IPS-18c (cell line): ENCODE results near the gene EHF.

Source experiments
- H3K4me3 ChIP-seq: 2 replicates; pipeline ENCODE4 v1.7.0; 2013; ENCODE audit warnings: low read depth, mild to moderate bottlenecking, low read length, moderate library complexity; ENCODE audit not compliant: insufficient read depth
- H3K9me3 ChIP-seq: one replicate; pipeline ENCODE4 v1.6.1; 2013; ENCODE audit warnings: mild to moderate bottlenecking, low read length, moderate library complexity; ENCODE audit not compliant: control insufficient read depth, insufficient read depth

The EHF gene

DNA sequence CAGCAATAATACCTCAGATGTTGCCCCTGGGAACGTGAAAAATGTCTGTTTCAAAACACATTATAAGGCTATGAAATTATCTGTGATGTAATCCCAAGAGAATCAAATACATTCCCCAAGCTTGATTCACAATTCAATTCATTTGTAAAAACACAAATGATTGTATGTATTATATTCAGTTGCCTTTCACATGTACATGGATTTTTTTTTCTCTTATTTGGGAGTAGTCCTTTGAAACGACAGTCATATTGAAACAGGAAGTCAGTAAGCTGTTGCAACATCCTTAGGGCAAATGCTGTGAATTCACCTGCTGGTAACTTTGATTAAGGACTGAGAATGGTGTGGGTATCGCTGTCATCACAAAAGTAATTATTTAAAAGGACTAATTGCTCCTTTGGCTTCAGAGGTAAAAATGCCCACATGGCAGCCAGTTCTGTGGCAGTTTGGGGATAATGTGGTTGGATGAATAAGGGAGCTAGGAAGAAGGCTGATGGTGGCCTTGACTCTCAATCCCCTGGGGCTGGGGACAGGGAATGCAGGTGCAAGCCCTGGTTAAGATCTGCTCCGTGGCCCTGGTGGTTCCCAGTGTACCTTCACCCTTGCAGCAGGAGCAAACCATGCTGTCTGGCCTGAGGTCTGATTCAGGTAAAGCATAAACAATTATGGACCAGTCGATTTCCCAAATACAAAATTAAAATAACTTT lies 13.2 kb downstream of the EHF start:
- H3K9me3 ChIP-seq = no peaks in the 10 kb centered on the region
- H3K4me3 ChIP-seq = no peak overlapping the region

DNA sequence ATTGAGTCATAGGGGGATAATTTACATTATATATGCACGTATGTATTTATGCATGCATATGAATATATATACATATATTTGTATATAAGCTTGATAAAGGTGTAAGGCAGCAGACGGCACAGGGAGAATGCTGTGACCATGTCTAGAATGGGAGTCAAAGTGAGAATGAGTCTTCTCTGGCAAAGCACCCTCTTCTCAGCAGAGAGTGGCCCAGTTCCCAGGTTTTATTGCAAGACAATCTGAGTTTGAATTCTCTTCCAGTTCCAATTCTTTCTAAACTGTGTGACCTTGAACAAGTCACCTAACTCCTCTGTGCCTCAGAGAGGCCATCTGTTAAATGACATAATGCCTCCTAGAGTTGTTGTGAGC lies 13.8 kb downstream of the EHF start:
- Histone ChIP-seq H3K4me3 (no peak overlapping the region), H3K9me3 (no peaks in the 10 kb centered on the region)

DNA sequence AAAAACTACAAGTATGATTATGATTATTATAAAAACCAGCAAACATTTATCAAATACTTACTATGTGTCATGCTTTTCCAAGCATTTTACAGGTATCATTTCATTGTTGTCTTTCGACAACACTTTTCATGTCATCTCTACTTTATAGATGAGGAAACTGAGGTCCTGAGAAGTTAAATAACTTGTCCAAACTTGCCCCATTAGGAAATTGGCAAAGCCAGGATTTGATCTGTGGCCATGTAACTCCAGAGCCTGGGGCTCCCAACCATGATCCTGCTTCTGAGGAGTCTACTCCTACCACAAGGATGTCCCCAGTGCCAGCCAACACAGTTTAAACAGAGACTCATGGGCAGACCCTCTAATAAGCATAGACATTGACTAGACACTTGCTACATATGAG lies 15.2 kb downstream of the EHF start:
- Histone ChIP-seq H3K9me3 (no peaks in the 10 kb centered on the region), H3K4me3 (no peak overlapping the region)

DNA sequence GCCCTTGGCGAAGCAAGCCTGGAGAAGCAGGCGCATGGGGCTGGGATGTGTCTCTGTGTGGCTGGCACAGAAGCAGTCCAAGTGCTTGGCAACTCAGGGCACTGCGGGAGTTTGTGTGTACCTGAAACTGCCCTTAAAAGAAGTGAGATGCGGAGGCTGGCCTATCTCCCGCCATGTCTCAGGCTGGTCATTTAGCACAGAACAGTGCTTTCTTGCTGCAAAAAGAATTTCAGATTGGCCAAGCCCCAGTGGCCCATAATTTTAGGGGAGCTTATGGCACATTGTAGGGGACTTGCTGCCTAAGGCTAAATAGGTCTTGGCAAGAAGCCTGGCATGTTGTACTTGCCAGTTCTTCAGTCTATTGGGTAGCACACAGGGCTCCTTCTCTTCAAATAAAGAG lies 16.4 kb downstream of the EHF start:
- no peaks in the 10 kb centered on the region for H3K9me3 ChIP-seq
- no peak overlapping the region for H3K4me3 ChIP-seq

DNA sequence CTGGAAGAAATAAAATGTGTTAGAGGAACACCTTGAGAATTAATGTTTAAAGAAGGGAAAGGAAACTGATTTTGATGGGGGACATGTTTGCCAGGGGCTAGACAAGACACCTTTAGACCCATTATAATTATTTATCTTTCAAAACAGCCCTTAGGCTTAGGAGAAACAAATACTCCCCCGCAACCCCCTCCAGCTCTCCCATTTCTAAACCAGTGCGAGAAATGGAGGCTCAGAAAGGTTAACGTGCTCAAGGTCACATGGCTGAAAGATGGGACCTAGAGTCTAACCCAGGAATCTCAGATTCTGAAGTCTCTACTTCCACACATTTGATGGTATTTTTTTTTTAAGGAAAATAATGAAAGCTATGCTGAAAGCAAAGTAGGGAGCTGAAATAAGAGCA lies 18.0 kb downstream of the EHF start:
- H3K9me3 ChIP-seq = no peaks in the 10 kb centered on the region
- H3K4me3 ChIP-seq = no peak overlapping the region

DNA sequence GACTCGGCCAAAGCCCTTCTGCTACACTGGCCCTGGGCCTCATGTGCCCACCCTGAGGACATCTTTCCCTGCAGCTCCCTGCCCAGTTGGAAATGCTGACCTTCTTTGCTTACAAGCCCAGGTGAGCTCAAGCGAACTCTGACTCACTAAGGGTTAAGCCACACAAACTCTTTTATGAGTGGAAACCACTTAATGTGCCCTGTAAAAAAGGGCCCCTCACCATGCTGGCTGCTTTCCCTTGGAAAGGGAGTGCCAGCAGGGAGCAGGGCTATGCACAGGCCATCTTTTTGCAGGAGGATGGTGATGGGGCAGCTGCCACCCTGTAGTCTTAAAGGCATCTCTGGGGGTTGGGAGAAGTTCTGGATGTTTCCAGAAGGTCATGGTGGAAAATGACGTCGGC lies 18.7 kb downstream of the EHF start:
- H3K9me3 ChIP-seq = no peaks in the 10 kb centered on the region
- no peak overlapping the region for H3K4me3 ChIP-seq

DNA sequence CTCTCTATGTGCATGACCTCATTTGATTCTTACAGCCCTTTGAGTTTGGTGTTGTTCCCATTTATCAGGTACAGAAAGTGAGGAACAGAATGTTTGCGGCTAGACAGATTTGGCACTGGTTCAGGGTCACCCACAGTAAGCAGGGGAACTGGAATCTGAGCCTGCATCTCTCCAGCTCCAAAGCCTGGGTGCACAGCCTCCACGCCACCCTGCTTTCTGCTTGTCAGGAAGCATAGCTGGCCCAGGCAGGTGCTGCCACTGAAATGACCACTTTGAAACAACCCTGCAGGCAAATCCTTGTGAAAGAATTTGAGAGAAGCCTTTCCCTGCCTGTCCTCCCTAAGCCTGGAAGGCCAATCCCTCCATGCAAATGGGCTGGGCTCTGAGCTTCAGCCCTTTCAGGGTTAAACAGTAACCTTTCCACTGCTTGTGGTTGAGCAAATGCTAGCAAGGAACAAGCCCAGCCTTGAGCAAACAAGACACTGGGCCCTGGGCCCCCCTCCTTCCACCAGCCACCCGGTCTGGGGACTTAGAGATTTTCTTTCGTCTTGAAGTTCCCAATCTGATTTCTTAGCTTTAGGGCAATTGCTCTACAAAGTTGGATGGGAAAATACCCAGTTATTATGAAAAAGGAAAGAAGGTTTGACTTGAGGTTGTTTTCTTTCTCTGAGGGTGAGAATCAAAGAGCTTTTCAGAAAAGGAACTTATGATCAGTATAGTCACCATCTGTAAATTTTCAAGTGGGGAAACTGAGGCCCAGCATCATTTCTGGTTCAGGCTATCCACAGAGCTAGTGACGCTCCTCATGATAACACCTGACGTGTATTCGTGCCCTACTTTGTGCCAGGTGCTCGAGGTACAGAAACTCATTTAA lies 19.4 kb downstream of the EHF start:
- H3K9me3 ChIP-seq = no peaks in the 10 kb centered on the region

DNA sequence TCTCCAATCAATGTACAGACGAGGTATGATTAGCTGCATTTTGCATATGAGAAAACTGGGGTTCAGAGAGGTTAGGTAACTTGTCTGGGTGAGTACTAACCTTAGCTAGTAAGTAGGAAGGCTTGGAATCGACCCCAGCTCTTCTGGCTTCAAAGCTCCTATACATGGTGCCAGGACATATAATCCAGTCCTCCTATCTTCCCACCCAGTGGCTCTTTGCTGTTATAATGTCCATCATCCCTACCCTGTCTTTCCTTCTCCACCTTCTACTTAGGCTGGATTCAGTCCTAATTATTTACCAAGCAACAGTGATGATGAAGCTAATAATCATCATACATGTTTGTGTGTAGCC lies 20.0 kb downstream of the EHF start:
- no peak overlapping the region for H3K4me3 ChIP-seq
- no peaks in the 10 kb centered on the region for H3K9me3 ChIP-seq

More for the DNA sequence above, 19.4 kb downstream of the EHF start:
- H3K4me3 ChIP-seq = no peak overlapping the region

DNA sequence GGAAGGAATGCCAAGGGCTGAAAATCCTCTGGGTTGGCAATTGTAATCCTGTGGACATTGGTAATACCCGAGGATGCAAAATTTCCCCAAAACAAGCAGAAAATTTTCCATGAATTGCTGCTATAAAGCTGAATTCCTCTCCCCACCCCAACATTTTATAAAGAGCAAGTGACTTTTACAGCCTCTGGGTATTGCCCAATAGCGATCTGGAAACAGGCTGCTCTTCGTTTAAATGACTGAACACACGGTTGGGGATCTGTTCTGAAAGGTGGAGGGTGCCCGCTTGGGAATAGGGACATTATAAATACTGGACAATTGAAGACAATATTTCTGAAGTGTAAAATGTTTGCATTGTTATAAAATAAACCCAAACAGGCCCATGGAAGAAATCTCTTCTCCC lies 20.6 kb downstream of the EHF start:
- H3K4me3 ChIP-seq = no peak overlapping the region

DNA sequence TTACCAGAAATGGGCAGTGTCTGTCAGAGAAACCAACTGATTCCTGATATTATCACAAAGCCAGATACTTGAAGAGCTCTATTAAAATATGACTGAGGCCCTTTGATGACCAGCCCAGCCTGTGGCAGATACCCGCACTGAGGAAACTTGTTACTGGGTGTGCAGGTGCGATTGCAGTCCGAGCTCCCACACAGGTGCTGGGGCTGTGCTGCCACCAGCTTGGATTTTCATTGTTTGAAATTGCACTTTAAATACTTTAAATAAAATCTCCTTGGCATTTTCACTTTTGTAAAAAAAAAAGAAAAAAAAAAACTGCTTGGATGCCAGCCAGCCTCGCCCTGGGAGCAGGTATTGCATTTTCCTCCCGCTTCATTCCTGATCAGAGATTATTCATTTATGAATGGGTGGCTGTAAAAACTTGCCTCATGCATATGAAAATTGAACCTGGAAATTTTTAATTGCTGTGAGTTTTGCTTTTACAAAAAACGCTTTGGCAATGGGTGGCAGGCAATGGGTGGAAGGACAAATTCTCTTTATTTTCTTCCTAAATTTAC lies 21.2 kb downstream of the EHF start:
- H3K9me3 ChIP-seq = no peaks in the 10 kb centered on the region
- no peak overlapping the region for H3K4me3 ChIP-seq

More for the DNA sequence above, 20.6 kb downstream of the EHF start:
- H3K9me3 ChIP-seq = no peaks in the 10 kb centered on the region

DNA sequence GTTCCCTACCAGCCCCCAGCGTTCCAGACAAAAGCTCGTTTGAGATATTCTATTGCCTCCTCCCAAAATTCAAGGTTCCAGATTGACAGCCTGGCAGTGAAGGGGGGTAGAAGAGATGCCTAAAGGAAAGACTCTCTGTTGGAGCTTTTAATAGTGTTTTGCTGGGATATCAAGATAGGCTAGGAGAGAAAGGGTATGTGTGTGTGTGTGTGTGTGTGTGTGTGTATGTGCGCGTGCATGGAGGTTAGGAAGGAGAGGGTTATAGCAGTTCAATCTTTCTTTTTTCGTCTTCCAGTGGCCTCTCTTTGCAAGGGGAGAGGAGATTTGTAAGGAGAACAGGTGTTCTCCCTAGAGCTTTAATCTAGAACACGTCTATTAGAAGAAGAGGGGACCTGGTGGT lies 22.0 kb downstream of the EHF start:
- Histone ChIP-seq H3K9me3 (no peaks in the 10 kb centered on the region), H3K4me3 (no peak overlapping the region)

DNA sequence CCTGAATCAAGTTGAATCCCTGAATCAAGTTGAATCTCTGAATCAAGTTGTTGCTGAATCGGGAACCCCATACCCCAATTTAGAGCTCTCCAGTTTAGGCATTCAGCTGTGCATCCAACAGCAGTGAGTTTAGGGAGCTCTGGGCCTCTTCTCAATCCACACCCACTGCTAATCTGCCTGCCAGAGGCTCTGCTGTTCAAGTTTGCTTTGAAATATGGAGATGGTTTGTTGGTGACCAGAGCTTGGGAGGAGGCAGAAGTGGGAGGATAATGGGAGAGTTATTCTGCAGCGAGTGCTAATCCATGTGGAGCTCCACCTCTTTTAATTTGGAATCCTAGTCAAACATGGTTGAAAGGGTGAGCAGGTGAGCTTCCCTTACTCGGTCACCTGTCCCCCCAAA lies 22.4 kb downstream of the EHF start:
- H3K9me3 ChIP-seq = no peaks in the 10 kb centered on the region

DNA sequence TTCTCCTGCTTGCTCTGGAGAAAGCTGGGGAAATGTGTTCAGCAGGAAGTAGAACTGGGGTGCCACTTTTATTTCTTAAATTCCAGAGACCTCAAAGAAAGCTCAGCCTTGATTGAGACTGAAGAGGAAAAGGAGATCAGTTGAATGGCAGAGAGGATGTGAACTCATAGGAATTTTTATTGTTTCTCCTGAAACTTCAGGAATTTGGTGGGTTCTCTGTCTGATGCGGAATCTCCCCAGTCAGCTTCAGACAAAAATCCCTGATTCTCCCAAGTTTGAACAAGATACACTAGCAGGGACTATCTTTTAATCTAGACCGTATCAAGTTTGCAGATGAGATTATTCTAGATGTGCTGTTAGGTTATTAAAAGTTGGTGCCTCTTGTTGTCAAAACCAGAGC lies 23.0 kb downstream of the EHF start:
- Histone ChIP-seq H3K9me3 (no peaks in the 10 kb centered on the region), H3K4me3 (no peak overlapping the region)

More for the DNA sequence above, 22.4 kb downstream of the EHF start:
- H3K4me3 ChIP-seq = no peak overlapping the region

DNA sequence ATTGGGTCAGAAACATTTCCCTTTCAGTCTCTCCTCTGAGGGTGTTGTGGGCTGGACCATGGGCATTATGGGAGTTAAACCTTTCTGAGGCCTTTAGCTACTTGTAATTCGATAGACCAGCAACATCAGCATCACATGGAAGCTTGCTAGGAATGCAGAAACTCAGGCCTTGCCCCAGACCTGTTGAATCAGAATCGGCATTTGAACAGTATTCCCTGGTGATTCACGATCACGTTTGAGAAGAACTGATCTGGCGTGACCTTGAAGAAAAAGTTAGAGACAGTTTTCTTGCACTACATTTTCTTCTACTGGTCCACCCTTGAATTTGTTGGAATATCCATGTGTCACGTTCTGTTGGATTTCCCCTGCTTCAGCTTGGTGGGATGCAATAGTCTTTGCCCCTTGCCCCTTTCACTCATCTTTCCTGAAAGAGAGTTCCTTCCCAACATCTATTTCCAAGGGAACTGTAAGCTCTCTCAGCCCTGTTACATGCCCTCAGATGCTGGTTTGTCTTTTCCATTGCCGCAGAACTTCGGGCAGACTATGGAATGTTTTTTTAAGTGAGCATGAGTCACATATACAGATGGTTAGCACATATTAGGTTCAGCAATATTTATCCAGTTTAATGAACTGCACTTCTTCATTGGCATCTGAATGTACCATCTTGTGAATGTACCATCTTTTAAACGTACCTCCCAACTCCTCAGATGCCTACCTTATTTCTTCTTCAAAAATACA lies 23.9 kb downstream of the EHF start:
- no peaks in the 10 kb centered on the region for H3K9me3 ChIP-seq
- H3K4me3 ChIP-seq = no peak overlapping the region

DNA sequence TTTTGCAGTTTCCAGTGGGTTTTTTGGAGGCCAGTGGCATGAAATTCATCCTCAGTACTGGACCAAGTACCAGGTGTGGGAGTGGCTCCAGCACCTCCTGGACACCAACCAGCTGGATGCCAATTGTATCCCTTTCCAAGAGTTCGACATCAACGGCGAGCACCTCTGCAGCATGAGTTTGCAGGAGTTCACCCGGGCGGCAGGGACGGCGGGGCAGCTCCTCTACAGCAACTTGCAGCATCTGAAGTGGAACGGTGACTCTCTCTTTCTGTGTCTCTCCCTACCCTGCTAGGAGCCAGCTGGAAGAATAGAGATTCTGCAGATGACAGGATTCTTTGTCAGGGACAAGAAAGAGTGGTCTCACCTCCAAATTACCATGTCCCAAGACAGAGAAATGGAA lies 25.5 kb downstream of the EHF start:
- H3K4me3 ChIP-seq = no peak overlapping the region
- H3K9me3 ChIP-seq = peaks cover 3% of the 10 kb centered on the region

DNA sequence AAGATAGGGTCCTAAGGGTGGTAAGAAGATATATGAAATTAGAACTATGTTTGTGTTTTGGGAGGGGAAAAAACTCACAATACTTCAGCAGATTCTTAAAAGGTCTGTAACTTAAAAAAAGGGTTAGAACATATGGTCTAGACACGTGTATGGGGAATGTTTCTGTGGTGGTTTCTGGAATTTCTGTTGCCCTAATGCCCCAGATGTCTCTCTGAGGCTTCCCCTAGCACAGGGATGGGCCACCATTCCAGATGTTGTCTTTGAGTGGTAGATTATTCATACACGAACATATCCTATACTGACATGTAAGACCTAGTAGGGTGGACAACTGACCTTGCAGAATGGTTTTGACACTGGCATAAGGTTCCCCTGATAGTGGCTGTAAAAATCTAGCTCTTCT lies 26.2 kb downstream of the EHF start:
- H3K9me3 ChIP-seq = peaks cover 3% of the 10 kb centered on the region
- H3K4me3 ChIP-seq = no peak overlapping the region

DNA sequence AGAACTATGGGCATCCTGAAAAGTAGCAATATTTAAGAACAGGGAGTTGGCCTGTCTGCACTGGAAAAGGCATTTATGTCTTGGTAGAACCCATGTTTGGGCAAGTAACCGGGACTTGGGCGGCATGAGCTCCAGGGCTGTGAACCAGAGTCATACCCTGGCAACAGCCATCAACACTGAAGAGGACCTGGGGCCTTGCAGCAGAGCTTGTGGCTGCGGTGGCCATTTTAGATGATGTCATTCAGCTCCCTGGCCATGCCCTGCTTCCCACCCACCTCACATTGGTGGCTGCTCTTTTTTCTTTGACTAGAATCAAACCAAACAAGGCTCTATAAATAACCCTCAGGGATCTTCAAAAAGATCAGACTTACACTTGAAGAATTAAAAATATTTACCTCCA lies 26.6 kb downstream of the EHF start:
- Histone ChIP-seq H3K4me3 (no peak overlapping the region), H3K9me3 (peaks cover 3% of the 10 kb centered on the region)

DNA sequence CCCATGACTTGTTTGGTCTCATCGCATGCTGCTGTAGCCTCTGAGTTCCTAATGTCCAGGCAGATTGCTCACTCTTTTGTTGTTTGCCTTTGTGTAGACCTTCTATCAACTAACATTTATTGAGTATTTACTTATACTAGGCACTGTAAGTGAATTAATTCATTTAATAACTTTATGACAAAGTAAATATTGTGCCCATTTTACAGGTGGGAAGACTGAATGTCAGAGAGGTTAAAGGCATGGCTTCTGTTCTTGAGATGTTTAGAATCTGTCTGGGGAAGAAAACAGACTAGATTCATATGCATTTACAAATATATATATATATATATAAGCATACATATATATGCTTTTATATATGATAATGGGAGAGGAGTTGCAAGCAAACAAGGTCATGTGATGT lies 27.1 kb downstream of the EHF start:
- Histone ChIP-seq H3K9me3 (peaks cover 3% of the 10 kb centered on the region), H3K4me3 (no peak overlapping the region)
